HEK293 (cell line): Measurements from ENCODE around the gene AXIN1.

Source experiments
- CTCF ChIA-PET: fragments of 350-600 bp; formaldehyde crosslinking; extraction: SDS; loops from one replicate; lab custom pipeline; 2021; ENCODE audit warnings: antibody characterized with exemption; lab: Yijun Ruan, JAX
- POLR2A ChIA-PET: fragments of 300-600 bp; formaldehyde crosslinking; extraction: SDS; loops from one replicate; lab custom pipeline; 2020; ENCODE audit warnings: antibody characterized with exemption, inconsistent platforms; lab: Yijun Ruan, JAX
- H3K27ac ChIP-seq: fragments of 200-500 bp; sonication (Bioruptor generic); 2 replicates; pipeline ENCODE4 v1.5.1; 2014; ENCODE audit warnings: low read depth, low read length, control low read depth, inconsistent platforms; ENCODE audit errors: extremely low read depth
- H3K36me3 ChIP-seq, 2 experiments: fragments of 200-500 bp in 1 of 2; sonication (Bioruptor generic) in 1 of 2; 1 replicate in 1 of 2; 2 replicates in 1 of 2; pipeline ENCODE4 v1.5.1; 2014 to 2017; ENCODE audit warnings: inconsistent platforms in 2 of 2, low read length in 2 of 2; ENCODE audit not compliant: control insufficient read depth in 2 of 2, insufficient read depth in 1 of 2
- H3K4me1 ChIP-seq: fragments of 200-500 bp; sonication (Bioruptor generic); 2 replicates; pipeline ENCODE4 v1.5.1; 2014; ENCODE audit warnings: mild to moderate bottlenecking, low read length, inconsistent platforms; ENCODE audit not compliant: control insufficient read depth, insufficient read depth
- H3K4me3 ChIP-seq: 2 replicates; pipeline ENCODE4 v1.5.1; 2011; ENCODE audit warnings: low read depth, mild to moderate bottlenecking, control low read depth, low read length, moderate library complexity
- H3K9me3 ChIP-seq: fragments of 200-500 bp; sonication (Bioruptor generic); 2 replicates; pipeline ENCODE4 v1.5.1; 2014; ENCODE audit warnings: low read depth, low read length, inconsistent platforms; ENCODE audit not compliant: control insufficient read depth, insufficient read depth
- GLIS2 ChIP-seq: fragments of 450-650 bp; formaldehyde crosslinking; IDR thresholded peaks from 2 replicates; pipeline ENCODE4 v1.5.1; 2016; ENCODE audit warnings: missing biosample characterization, missing genetic modification characterization
- PATZ1 ChIP-seq: fragments of 450-650 bp; formaldehyde crosslinking; IDR thresholded peaks from 2 replicates; pipeline ENCODE4 v1.5.1; 2016; ENCODE audit warnings: missing biosample characterization, missing genetic modification characterization
- ZBTB48 ChIP-seq: fragments of 450-650 bp; formaldehyde crosslinking; IDR thresholded peaks from 2 replicates; pipeline ENCODE4 v1.5.1; 2016; ENCODE audit warnings: missing biosample characterization, missing genetic modification characterization
- ZNF248 ChIP-seq: fragments of 450-650 bp; formaldehyde crosslinking; IDR thresholded peaks from 2 replicates; pipeline ENCODE4 v1.5.1; 2017; ENCODE audit warnings: missing biosample characterization, missing genetic modification characterization
- ZNF311 ChIP-seq: fragments of 450-650 bp; formaldehyde crosslinking; IDR thresholded peaks from 2 replicates; pipeline ENCODE4 v1.5.1; 2017; ENCODE audit warnings: missing biosample characterization, missing genetic modification characterization, borderline replicate concordance
- ZNF341 ChIP-seq: fragments of 450-650 bp; formaldehyde crosslinking; IDR thresholded peaks from 2 replicates; pipeline ENCODE4; 2016; ENCODE audit warnings: low read depth, missing biosample characterization, missing genetic modification characterization
- ZNF544 ChIP-seq: fragments of 450-650 bp; formaldehyde crosslinking; IDR thresholded peaks from 2 replicates; pipeline ENCODE4 v1.5.0; 2017; ENCODE audit warnings: missing biosample characterization, missing genetic modification characterization
- ZNF596 ChIP-seq: fragments of 450-650 bp; IDR thresholded peaks from 2 replicates; pipeline ENCODE4 v1.5.0; 2018; ENCODE audit warnings: missing biosample characterization, mild to moderate bottlenecking, missing genetic modification characterization, moderate library complexity
- ZNF623 ChIP-seq: fragments of 450-650 bp; formaldehyde crosslinking; IDR thresholded peaks from 2 replicates; pipeline ENCODE4 v1.5.1; 2016; ENCODE audit warnings: missing biosample characterization, missing genetic modification characterization
- ZNF658 ChIP-seq: fragments of 450-650 bp; formaldehyde crosslinking; IDR thresholded peaks from 2 replicates; pipeline ENCODE4; 2016; ENCODE audit warnings: missing biosample characterization, missing genetic modification characterization
- ZNF660 ChIP-seq: fragments of 450-650 bp; IDR thresholded peaks from 2 replicates; pipeline ENCODE4 v1.5.1; 2018; ENCODE audit warnings: missing biosample characterization, mild to moderate bottlenecking, missing genetic modification characterization
- ZNF692 ChIP-seq: fragments of 450-650 bp; formaldehyde crosslinking; IDR thresholded peaks from 2 replicates; pipeline ENCODE4 v1.5.1; 2016; ENCODE audit warnings: missing biosample characterization, missing genetic modification characterization
- ZNF830 ChIP-seq: fragments of 450-650 bp; IDR thresholded peaks from 2 replicates; pipeline ENCODE4 v1.5.0; 2018; ENCODE audit warnings: missing biosample characterization, missing genetic modification characterization, low read depth, mild to moderate bottlenecking, moderate library complexity
- TF ChIP-seq, protein P1 (sequence below): fragments of 450-650 bp; formaldehyde crosslinking; IDR thresholded peaks from 2 replicates; pipeline ENCODE4 v1.5.1; 2016; ENCODE audit warnings: missing biosample characterization, missing genetic modification characterization, borderline replicate concordance
- TF ChIP-seq, protein P2 (sequence below): fragments of 450-650 bp; formaldehyde crosslinking; IDR thresholded peaks from 2 replicates; pipeline ENCODE4 v1.5.1; 2017; ENCODE audit warnings: missing biosample characterization, missing genetic modification characterization
- TF ChIP-seq, protein P3 (sequence below): fragments of 450-650 bp; formaldehyde crosslinking; IDR thresholded peaks from 2 replicates; pipeline ENCODE4; 2016; ENCODE audit warnings: missing biosample characterization, missing genetic modification characterization
- TF ChIP-seq, protein P4 (sequence below): fragments of 450-650 bp; formaldehyde crosslinking; optimal IDR thresholded peaks from 2 replicates; pipeline ENCODE3; 2016; ENCODE audit warnings: missing biosample characterization, mild to moderate bottlenecking, missing genetic modification characterization
- TF ChIP-seq, protein P5 (sequence below): fragments of 450-650 bp; formaldehyde crosslinking; IDR thresholded peaks from 2 replicates; pipeline ENCODE4 v1.5.1; 2016; ENCODE audit warnings: missing biosample characterization, missing genetic modification characterization

Gene AXIN1

GRCh38 chr16:280991-281659 lies 71.4 kb downstream of the AXIN1 start:
- Histone ChIP-seq H3K27ac (peak overlapping the region; percentile 64; the same call in 1 of the 2 replicates), H3K4me3 (peak overlapping the region; percentile 50), H3K4me1 (no peaks in the 10 kb centered on the region), H3K9me3 (no peaks in the 10 kb centered on the region), H3K36me3 (peaks cover 0 to 5% of the 10 kb centered on the region in 2 experiments; a peak in 1 of 3 replicates)
- CTCF ChIA-PET, result interaction anchor here (0.7 kb wide), 1 partner anchor 174 kb away, joined by 4 read pairs; no protein-coding TSS in a partner anchor
- POLR2A ChIA-PET, result no interaction called here
- TF ChIP-seq, protein P1, sequence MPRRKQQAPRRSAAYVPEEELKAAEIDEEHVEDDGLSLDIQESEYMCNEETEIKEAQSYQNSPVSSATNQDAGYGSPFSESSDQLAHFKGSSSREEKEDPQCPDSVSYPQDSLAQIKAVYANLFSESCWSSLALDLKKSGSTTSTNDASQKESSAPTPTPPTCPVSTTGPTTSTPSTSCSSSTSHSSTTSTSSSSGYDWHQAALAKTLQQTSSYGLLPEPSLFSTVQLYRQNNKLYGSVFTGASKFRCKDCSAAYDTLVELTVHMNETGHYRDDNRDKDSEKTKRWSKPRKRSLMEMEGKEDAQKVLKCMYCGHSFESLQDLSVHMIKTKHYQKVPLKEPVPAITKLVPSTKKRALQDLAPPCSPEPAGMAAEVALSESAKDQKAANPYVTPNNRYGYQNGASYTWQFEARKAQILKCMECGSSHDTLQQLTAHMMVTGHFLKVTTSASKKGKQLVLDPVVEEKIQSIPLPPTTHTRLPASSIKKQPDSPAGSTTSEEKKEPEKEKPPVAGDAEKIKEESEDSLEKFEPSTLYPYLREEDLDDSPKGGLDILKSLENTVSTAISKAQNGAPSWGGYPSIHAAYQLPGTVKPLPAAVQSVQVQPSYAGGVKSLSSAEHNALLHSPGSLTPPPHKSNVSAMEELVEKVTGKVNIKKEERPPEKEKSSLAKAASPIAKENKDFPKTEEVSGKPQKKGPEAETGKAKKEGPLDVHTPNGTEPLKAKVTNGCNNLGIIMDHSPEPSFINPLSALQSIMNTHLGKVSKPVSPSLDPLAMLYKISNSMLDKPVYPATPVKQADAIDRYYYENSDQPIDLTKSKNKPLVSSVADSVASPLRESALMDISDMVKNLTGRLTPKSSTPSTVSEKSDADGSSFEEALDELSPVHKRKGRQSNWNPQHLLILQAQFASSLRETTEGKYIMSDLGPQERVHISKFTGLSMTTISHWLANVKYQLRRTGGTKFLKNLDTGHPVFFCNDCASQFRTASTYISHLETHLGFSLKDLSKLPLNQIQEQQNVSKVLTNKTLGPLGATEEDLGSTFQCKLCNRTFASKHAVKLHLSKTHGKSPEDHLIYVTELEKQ, result no peak
- TF ChIP-seq, protein P2, sequence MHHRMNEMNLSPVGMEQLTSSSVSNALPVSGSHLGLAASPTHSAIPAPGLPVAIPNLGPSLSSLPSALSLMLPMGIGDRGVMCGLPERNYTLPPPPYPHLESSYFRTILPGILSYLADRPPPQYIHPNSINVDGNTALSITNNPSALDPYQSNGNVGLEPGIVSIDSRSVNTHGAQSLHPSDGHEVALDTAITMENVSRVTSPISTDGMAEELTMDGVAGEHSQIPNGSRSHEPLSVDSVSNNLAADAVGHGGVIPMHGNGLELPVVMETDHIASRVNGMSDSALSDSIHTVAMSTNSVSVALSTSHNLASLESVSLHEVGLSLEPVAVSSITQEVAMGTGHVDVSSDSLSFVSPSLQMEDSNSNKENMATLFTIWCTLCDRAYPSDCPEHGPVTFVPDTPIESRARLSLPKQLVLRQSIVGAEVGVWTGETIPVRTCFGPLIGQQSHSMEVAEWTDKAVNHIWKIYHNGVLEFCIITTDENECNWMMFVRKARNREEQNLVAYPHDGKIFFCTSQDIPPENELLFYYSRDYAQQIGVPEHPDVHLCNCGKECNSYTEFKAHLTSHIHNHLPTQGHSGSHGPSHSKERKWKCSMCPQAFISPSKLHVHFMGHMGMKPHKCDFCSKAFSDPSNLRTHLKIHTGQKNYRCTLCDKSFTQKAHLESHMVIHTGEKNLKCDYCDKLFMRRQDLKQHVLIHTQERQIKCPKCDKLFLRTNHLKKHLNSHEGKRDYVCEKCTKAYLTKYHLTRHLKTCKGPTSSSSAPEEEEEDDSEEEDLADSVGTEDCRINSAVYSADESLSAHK (tag by site-specific recombination), result peak; percentile 56; the same call in 1 of the 2 replicates
- TF ChIP-seq ZNF596 (tag by site-specific recombination), result peak; percentile 15; the same call in 1 of the 2 replicates
- peak; percentile 14; the same call in 1 of the 2 replicates for TF ChIP-seq PATZ1 (tag by site-specific recombination)

- Histone ChIP-seq H3K9me3 (no peaks in the 10 kb centered on the region), H3K4me1 (no peaks in the 10 kb centered on the region), H3K4me3 (peak within 1 kb of the TSS; percentile 50), H3K27ac (peak within 1 kb of the TSS; percentile 64; the same call in 1 of the 2 replicates), H3K36me3 (peaks cover 0 to 5% of the 10 kb centered on the region in 2 experiments; a peak in 1 of 3 replicates)
- CTCF ChIA-PET, result no interaction called here
- POLR2A ChIA-PET, result no interaction called here
- TF ChIP-seq ZBTB48 (tag by site-specific recombination), result no peak
- TF ChIP-seq GLIS2 (tag by site-specific recombination), result peak; percentile 23; the same call in 1 of the 2 replicates
- no peak for TF ChIP-seq ZNF830 (tag by site-specific recombination)
- no peak for TF ChIP-seq ZNF623 (tag by site-specific recombination)
- TF ChIP-seq ZNF341, result no peak
- no peak for TF ChIP-seq ZNF692
- TF ChIP-seq ZNF311 (tag by site-specific recombination), result no peak
- TF ChIP-seq, protein P3, sequence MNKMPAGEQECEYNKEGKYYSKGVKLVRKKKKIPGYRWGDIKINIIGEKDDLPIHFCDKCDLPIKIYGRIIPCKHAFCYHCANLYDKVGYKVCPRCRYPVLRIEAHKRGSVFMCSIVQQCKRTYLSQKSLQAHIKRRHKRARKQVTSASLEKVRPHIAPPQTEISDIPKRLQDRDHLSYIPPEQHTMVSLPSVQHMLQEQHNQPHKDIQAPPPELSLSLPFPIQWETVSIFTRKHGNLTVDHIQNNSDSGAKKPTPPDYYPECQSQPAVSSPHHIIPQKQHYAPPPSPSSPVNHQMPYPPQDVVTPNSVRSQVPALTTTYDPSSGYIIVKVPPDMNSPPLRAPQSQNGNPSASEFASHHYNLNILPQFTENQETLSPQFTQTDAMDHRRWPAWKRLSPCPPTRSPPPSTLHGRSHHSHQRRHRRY (tag by site-specific recombination), result no peak
- TF ChIP-seq ZNF660, result no peak
- TF ChIP-seq ZNF248 (tag by site-specific recombination), result no peak
- TF ChIP-seq, protein P4, sequence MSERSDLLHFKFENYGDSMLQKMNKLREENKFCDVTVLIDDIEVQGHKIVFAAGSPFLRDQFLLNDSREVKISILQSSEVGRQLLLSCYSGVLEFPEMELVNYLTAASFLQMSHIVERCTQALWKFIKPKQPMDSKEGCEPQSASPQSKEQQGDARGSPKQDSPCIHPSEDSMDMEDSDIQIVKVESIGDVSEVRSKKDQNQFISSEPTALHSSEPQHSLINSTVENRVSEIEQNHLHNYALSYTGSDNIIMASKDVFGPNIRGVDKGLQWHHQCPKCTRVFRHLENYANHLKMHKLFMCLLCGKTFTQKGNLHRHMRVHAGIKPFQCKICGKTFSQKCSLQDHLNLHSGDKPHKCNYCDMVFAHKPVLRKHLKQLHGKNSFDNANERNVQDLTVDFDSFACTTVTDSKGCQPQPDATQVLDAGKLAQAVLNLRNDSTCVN, result peak; percentile 27
- no peak for TF ChIP-seq ZNF658
- TF ChIP-seq, protein P5, sequence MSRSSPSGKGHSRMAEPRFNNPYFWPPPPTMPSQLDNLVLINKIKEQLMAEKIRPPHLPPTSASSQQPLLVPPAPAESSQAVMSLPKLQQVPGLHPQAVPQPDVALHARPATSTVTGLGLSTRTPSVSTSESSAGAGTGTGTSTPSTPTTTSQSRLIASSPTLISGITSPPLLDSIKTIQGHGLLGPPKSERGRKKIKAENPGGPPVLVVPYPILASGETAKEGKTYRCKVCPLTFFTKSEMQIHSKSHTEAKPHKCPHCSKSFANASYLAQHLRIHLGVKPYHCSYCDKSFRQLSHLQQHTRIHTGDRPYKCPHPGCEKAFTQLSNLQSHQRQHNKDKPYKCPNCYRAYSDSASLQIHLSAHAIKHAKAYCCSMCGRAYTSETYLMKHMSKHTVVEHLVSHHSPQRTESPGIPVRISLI, result no peak
- TF ChIP-seq ZNF544, result no peak
These were observed 72.0 kb downstream of the AXIN1 start, which contains the start of gene ARHGDIG for GRCh38 chr16:280552-280951. TSS of gene ARHGDIG (plus strand) at chr16:280591. CDS start at chr16:280681, 90 bp downstream.
